ENCODE results near the gene HK1. TPM values are rescaled to one million over a fixed set of nuclear protein-coding genes. Genes with fewer than 3 reads are reported as not detected.

Gene HK1
- total and polyA plus RNA-seq, 10 donors = 19.0 to 108 (median 63.4) TPM

- intact Hi-C loops (cut with DNase I; ENCODE audit: low total_unique reads) = no loop called here
- no peak for DNase-seq
- Histone ChIP-seq H3K36me3 (peaks cover 0 to 100% (median 78%) of the 10 kb centered on the region in 6 donors), H3K27me3 (replicated peaks in 1 of 7) (no peaks in the 10 kb centered on the region), H3K9me3 (no peaks in the 10 kb centered on the region), H3K27ac (peak overlapping the region in 1 of 8 donors; percentile 11), H3K4me3 (no peak overlapping the region), H3K4me1 (peaks cover 0 to 22% (median 4%) of the 10 kb centered on the region in 6 donors)
- 53 to 70% (median 65%) methylated on average over 14 to 19 of the region's 19 CpGs for WGBS, 5 donors
- TF ChIP-seq POLR2AphosphoS5 (IDR thresholded peaks at IDR 0.05) (peak in 1 of 3 donors; percentile 36), CTCF (IDR thresholded peaks at IDR 0.05 in 8 of 11, conservative IDR thresholded peaks at IDR 0.05 in 3 of 11) (no peak)
Observed at GRCh38 chr10:69375307-69376151, 97.2 kb downstream of the HK1 start.

- intact Hi-C loops (cut with DNase I; ENCODE audit: low total_unique reads) = no loop called here
- TF ChIP-seq POLR2A (IDR thresholded peaks at IDR 0.05) (no peak), CTCF (IDR thresholded peaks at IDR 0.05 in 8 of 11, conservative IDR thresholded peaks at IDR 0.05 in 3 of 11) (no peak), POLR2AphosphoS5 (IDR thresholded peaks at IDR 0.05) (no peak)
- 92 to 97% (median 96%) methylated on average over 11 of the region's 11 CpGs for WGBS, 5 donors
- Histone ChIP-seq H3K4me3 (no peak overlapping the region), H3K4me1 (peaks cover 0 to 22% (median 4%) of the 10 kb centered on the region in 6 donors), H3K9me3 (no peaks in the 10 kb centered on the region), H3K27ac (no peak overlapping the region), H3K27me3 (replicated peaks in 1 of 7) (no peaks in the 10 kb centered on the region), H3K36me3 (peaks cover 0 to 100% (median 73%) of the 10 kb centered on the region in 6 donors)
- DNase-seq = no peak
Observed at GRCh38 chr10:69376662-69377061, 98.4 kb downstream of the HK1 start.

GRCh38 chr10:69377191-69377590, 98.9 kb downstream of the HK1 start:
- no peak for DNase-seq
- intact Hi-C loops (cut with DNase I; ENCODE audit: low total_unique reads) = no loop called here

More at GRCh38 chr10:69377191-69377590, 98.9 kb downstream of the HK1 start:
- Histone ChIP-seq H3K4me1 (peaks cover 0 to 22% (median 4%) of the 10 kb centered on the region in 6 donors), H3K27ac (no peak overlapping the region), H3K4me3 (no peak overlapping the region), H3K9me3 (no peaks in the 10 kb centered on the region), H3K36me3 (peaks cover 0 to 100% (median 71%) of the 10 kb centered on the region in 6 donors), H3K27me3 (replicated peaks in 1 of 7) (no peaks in the 10 kb centered on the region)
- TF ChIP-seq POLR2A (IDR thresholded peaks at IDR 0.05) = no peak
- no peak for TF ChIP-seq CTCF (IDR thresholded peaks at IDR 0.05 in 8 of 11, conservative IDR thresholded peaks at IDR 0.05 in 3 of 11)
- 83 to 93% (median 92%) methylated on average over 6 of the region's 6 CpGs for WGBS, 5 donors
